HG03354 (cell line): ENCODE data around the gene FCHSD2.
"Not testable (repeated sequence)": the region's sequence is repeated elsewhere in the genome, so short reads cannot be mapped to it uniquely, and the experiment has no call there.

Experiments
- ATAC-seq: cut with Tn5 transposase; IDR thresholded peaks from one replicate; pipeline ENCODE4 v1.9.1; 2021; ENCODE audit warnings: mild to moderate bottlenecking; ENCODE audit not compliant: unreplicated experiment, poor library complexity, severe bottlenecking

Gene FCHSD2

GRCh38 chr11:73077454-73077853, 64.7 kb downstream of the FCHSD2 start:
- ATAC-seq: no peak

DNA sequence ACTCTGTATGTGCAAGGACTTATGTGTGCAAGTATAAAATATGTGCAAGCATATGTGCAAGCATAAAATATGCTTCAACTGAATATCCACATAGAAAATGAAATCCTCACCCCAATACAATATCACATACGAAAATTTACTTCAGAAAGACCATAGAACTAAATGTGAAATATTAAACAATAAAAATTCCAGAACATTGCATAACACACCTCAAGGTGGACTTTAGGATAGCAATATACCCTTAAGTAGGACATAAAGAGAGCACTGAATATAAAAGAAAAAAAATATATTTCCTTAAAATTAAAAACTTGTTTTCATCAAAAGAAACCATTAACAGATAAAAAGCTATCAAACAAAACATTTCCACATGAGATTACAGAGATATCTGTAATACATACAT, 67.8 kb downstream of the FCHSD2 start:
- no peak for ATAC-seq

GRCh38 chr11:73072935-73073481, 69.1 kb downstream of the FCHSD2 start:
- ATAC-seq: peak; percentile 71

DNA sequence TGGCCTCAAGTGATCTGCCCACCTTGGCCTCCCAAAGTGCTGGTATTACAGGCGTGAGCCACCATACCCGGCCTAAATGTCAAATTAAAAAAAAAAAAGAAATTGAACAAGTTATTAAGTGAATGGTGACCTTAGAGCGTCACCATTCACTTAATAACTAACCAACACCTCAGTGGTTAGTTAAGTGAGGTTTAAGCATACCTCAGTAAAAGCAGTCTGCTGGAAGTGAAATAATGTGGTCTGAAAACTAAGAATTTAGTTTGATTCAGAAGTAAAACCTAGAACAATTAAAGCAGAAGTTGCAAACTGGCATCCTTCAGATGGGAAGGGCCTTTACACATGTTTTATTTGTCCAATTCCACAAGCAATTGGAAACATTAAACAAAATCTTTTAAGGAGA, 71.5 kb downstream of the FCHSD2 start:
- ATAC-seq: peak; percentile 63

DNA sequence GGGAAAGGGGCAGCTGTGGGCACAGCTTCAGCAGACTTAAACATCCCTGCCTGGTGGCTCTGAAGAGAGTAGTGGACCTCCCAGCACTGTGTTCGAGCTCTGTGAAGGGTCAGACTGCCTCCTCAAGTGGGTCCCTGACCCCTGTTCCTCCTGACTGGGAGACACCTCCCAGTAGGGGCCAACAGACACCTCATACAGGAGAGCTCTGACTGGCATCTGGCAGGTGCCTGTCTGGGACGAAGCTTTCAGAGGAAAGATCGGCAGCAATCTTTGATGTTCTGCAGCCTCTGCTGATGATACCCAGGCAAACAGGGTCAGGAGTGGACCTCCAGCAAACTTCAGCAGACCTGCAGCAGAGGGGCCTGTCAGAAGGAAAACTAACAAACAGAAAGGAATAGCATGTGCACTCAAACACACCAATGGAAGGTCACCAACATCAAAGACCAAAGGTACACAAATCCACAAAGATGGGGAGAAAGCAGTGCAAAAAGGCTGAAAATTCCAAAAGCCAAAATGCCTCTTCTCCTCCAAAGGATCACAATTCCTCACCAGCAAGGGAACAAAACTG, 80.2 kb downstream of the FCHSD2 start:
- ATAC-seq: not testable (repeated sequence)

GRCh38 chr11:73061434-73061833, 80.7 kb downstream of the FCHSD2 start:
- not testable (repeated sequence) for ATAC-seq

DNA sequence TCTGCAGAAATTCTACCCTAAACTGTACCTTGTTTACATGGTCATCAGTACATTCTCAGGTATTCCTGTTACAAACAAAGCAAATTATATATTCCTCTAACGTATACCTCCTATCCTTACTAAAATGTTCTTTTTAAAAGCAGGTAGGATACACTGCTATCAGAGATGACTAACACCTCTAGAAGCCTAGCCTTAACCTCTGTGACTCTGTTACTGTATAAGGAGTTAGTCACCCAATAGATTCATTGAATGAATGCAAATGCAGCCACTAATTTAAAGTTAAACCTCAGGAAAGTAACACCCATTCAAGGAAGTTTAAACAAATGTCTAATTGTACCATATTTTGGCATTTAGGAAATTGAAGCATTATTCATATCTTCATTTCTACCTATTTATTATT, 82.2 kb downstream of the FCHSD2 start:
- ATAC-seq: no peak

- ATAC-seq: no peak
These were observed 83.0 kb downstream of the FCHSD2 start for GRCh38 chr11:73058989-73059674.

DNA sequence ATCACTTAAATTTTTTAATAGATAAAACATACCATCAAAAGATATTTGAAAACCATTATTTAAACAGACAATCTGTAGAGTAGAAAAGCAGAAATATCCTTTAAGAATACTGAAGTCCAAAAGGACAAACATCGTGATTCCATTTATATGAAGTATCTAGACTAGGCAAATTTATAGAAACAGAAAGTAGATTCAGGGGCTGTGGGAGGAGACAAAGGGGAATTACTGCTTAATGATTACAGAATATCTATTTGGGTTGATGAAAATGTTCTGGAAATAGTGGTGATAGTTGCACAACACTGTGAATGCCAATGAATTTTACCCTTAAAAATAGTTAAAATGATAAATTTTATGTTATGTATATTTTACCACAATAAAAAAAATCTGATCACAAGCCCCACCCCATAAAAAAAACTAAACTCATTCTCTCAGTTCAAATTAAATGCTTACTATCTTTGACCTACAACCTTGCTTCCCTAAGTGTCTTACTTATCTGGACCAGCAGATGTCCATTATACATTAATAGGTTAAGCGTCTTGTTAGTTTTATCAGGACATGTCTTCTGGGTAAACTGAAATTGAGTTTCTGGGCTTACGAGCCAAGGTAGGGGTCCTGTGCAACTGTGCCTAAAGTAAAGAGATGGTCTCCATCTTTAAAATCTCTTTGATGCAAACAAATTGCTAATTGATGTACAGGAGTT, 86.3 kb downstream of the FCHSD2 start:
- ATAC-seq: no peak

DNA sequence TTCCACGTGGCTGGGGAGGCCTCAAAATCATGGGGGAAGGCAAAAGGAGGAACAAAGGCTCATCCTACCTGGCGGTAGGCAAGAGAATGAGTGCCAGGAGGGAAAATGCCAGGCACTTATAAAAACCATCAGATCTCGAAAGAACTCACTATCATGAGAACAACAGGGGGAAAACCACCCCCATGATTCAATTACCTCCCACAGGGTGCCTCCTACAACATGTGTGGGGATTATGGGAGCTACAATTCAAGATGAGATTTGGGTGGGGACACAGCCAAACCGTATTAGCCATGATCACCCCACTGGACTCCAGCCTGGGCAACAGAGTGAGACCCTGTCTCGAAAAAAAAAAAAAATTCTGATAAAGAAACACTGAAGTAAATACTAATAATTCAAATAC, 87.1 kb downstream of the FCHSD2 start:
- ATAC-seq: no peak

DNA sequence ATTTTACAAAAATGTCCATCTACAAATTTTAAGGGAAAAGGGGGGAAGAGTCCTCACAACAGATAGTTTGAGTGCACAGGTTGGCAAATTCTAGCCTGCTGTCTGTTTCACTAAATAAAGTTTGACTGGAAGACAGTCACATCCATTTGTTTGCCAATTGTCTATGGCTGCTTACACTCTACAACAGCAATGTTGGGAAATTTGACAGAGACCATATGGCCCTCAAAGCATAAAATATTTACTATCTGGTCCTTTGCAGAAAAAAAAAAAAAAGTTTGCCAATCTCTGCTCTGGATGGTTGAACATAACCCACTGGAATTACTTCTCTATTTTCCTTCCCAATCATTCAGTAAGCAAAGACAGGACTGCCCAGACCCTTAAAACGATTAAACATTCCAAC, 88.2 kb downstream of the FCHSD2 start:
- no peak for ATAC-seq

DNA sequence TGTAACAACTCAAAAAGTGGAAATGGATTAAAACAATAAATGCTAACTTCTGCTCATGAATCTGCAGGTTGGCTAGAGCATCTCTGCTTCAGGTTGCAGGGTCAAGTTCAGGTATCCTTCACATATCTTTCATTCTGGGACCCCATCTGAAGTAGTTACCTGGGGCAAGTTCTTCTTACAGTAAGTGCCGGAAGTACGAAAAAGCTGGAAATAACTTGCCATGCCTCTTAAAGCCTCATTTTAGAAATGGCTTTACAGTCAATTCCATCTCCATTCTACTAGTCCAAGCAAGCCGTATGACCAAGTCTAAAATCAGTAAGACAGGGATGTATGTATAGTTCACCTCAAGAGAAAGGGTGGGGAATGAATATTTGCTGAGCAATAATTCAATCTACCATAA, 93.7 kb downstream of the FCHSD2 start:
- peak; percentile 4 for ATAC-seq

- ATAC-seq: peak; percentile 74
These were observed 94.2 kb downstream of the FCHSD2 start for GRCh38 chr11:73047773-73048371.

GRCh38 chr11:73040046-73040445, 102.1 kb downstream of the FCHSD2 start:
- no peak for ATAC-seq

DNA sequence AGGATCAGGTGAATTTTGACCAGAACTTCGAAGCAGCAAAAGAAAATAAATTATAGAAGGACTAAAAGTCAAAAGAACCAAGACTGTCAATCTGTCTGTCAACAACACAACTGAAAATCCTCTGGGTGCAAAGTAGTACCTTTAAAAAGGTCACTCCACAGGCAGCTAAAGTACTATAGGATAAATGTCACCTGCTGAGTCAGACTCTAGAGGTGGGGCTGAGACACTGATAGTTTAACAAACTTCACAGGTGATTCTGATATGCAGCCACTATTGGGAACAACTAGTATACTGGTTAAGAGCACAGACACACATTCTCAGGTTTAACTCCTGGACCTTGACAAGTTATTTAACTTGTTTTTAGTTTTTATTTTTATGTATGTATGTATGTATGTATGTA, 107.3 kb downstream of the FCHSD2 start:
- ATAC-seq: no peak

DNA sequence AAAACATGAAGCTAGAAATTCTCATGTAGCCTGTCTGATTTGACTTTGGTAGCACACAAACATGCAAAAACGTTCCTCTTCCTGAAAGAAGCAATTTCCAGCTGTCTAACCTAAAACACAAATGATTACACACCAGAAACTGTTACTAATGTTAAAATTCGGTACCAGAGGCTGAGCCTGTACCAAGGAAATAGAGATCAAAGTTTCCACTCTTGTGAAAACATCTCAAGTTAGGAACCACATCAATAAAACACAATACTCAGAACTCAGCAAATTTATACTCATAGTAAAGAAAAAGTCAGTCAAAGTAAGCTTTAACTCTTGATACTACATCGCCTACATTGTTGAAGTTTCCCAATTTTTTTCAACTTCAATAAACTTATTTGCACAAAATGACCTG, 107.8 kb downstream of the FCHSD2 start:
- no peak for ATAC-seq

GRCh38 chr11:73030130-73030529, 112.0 kb downstream of the FCHSD2 start:
- no peak for ATAC-seq

- no peak for ATAC-seq
These were observed 112.7 kb downstream of the FCHSD2 start for GRCh38 chr11:73029403-73029802.

GRCh38 chr11:73028611-73029010, 113.5 kb downstream of the FCHSD2 start:
- no peak for ATAC-seq

DNA sequence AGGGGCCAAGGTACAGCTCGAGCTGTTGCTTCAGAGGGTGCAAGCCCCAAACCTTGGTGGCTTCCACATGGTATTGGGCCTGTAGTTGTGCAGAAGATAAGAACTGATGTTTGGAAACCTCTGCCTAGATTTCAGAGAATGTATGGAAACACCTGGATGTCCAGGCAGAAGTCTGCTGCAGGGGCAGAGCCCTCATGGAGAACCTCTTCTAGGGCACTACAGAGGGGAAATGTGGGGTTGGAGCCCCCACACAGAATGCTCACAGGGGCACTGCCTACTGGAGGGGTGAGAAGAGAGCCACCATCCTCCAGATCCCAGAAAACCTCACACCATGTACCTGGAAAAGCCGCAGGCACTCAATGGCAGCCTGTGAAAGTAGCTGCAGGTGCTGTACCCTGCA, 114.3 kb downstream of the FCHSD2 start:
- not testable (repeated sequence) for ATAC-seq

GRCh38 chr11:73024639-73025038, 117.5 kb downstream of the FCHSD2 start:
- no peak for ATAC-seq
